Uterus (tissue), 2 donors: Measurements from ENCODE around the gene RNF215.

Source experiments
- CTCF ChIP-seq, 4 experiments: fragments of 200-600 bp in 2 of 4; fragments of 450-650 bp in 2 of 4; sonication (generic) in 2 of 4; IDR thresholded peaks; one replicate each; pipeline ENCODE4 v1.5.1; 2016 to 2019; ENCODE audit warnings: antibody characterized with exemption in 4 of 4, mild to moderate bottlenecking in 2 of 4, moderate library complexity in 1 of 4
- POLR2A ChIP-seq, 2 donors: fragments of 450-650 bp; IDR thresholded peaks; one replicate each; pipeline ENCODE4 v1.6.1; 2016; ENCODE audit warnings: antibody characterized with exemption in 2 of 2, mild to moderate bottlenecking in 1 of 2, moderate library complexity in 1 of 2

GRCh38 chr22:30344447-30345200, 42.6 kb downstream of the RNF215 start:
- TF ChIP-seq POLR2A (IDR thresholded peaks at IDR 0.05) (no peak), CTCF (IDR thresholded peaks at IDR 0.05) (no peak)
